Coronary artery (tissue), 2 donors: ENCODE results near the gene ADIPOR1.

ENCODE experiments used
- DNase-seq: peaks from one replicate; pipeline ENCODE4 v3.0.0-alpha.2; 2017; ENCODE audit warnings: low spot score
- H3K27ac ChIP-seq, 2 donors: fragments of 200-600 bp; sonication (generic); one replicate each; pipeline ENCODE4 v1.5.1; 2016 to 2019
- H3K4me3 ChIP-seq: fragments of 200-600 bp; sonication (generic); 2 replicates; pipeline ENCODE4 v1.5.1; 2016; ENCODE audit warnings: mild to moderate bottlenecking, moderate library complexity
- CTCF ChIP-seq: fragments of 200-600 bp; sonication (generic); IDR thresholded peaks from one replicate; pipeline ENCODE4 v1.5.1; 2019; ENCODE audit warnings: antibody characterized with exemption

Gene ADIPOR1

GRCh38 chr1:202959276-202959620, 1.1 kb upstream of the ADIPOR1 start:
- no peak for DNase-seq
- H3K27ac ChIP-seq: no peak overlapping the region
- TF ChIP-seq CTCF: no peak
- no peak overlapping the region for H3K4me3 ChIP-seq

DNA sequence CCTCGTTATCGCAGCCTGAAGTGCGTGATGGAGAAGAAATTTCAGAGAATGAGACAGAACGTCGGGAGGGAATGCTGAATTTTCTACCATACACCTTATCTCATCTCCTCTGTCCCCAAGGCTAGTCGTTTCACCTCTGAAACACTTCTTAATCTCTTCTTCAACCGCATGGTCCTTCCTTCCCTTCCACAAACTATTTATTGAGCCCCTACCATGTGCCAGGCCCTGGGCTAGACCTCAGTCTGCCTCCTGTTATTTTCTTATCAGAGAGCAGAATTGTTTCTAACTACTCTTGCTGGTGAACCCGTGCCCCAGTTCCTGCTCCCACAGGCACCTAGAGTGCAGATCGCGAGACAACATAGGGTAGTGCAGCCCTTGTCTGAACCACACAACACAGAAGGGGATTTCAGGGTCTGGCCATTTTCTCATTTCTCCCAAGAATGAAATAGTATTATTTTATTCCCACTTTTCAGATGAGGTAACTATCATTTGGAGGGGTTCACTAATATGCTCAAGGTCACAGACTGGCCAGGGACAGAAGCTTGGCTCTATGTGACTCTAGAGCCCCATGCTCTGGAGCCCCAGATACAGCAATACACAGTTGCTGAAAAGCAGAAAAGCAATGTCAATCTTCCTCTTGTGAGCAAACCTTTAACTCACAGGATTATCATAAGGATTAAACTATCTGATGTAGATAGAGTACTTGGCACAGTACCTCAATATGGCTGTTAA, 598 bp upstream of the ADIPOR1 start:
- H3K27ac ChIP-seq: peak overlapping the region; percentile 92 to 93
- H3K4me3 ChIP-seq: peak overlapping the region; percentile 94
- no peak for TF ChIP-seq CTCF
- DNase-seq: no peak

GRCh38 chr1:202956969-202957368, 1.1 kb downstream of the ADIPOR1 start:
- Histone ChIP-seq H3K27ac (peak overlapping the region in 1 of 2 donors; percentile 93), H3K4me3 (peak overlapping the region; percentile 94)
- TF ChIP-seq CTCF: no peak
- no peak for DNase-seq

GRCh38 chr1:202954057-202954745, 3.9 kb downstream of the ADIPOR1 start:
- no peak overlapping the region for H3K4me3 ChIP-seq
- DNase-seq: no peak
- H3K27ac ChIP-seq: peak overlapping the region in 1 of 2 donors; percentile 7
- TF ChIP-seq CTCF: no peak

DNA sequence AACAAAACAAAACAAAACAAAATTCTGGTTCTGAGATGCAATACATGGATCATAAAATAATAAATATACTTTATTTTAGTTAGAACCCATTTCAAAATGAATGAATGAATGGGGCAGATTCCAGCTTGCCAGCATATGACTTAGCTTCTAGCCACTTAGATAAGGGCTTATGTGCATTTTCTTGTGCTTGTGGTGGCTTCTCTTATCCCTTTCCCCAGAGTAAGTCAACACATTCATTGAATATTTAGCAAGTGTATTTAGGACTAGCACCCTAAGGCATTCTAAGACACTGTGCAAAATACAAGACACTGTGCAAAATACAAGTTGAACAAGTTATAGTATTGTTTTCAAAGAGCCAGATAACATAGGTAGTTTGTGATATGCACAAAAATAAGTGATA, 4.7 kb downstream of the ADIPOR1 start:
- no peak for TF ChIP-seq CTCF
- no peak for DNase-seq
- H3K27ac ChIP-seq: peak overlapping the region in 1 of 2 donors; percentile 7
- H3K4me3 ChIP-seq: no peak overlapping the region

DNA sequence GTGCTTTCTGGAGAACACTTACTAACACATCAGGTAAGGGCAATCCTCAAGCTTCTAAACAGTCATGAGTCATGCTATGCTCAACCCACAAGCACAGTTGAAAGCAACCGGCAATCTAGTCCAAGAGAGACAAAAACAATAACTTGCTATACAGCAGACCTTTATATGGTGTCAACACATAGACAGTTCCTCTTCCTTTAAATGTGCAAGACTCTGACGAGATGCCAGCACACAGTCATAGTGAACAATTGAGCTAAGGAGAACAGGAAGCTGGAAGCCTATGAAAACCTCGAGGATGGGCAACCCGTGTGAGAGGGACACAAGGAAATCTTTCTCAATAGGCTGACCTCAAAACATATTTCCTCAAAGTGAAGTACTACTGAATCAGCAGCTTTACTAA, 5.3 kb downstream of the ADIPOR1 start:
- no peak for DNase-seq
- no peak overlapping the region for H3K4me3 ChIP-seq
- TF ChIP-seq CTCF: no peak

GRCh38 chr1:202952099-202952498, 6.0 kb downstream of the ADIPOR1 start:
- DNase-seq: no peak
- TF ChIP-seq CTCF: no peak
- Histone ChIP-seq H3K4me3 (no peak overlapping the region), H3K27ac (peak overlapping the region in 1 of 2 donors; percentile 49)

More for the DNA sequence above, 5.3 kb downstream of the ADIPOR1 start:
- peak overlapping the region in 1 of 2 donors; percentile 49 for H3K27ac ChIP-seq
